Measurements from ENCODE around the gene SNN.

Gene SNN

GRCh38 chr16:11668623-11669379 is 546 bp downstream of the SNN start:
- peak; percentile 60 for DNase-seq

- peak; percentile 45 for DNase-seq
These were observed 1.3 kb downstream of the SNN start for GRCh38 chr16:11669380-11670146.

GRCh38 chr16:11670171-11671131 is 2.2 kb downstream of the SNN start:
- no peak for DNase-seq

GRCh38 chr16:11671271-11671670 is 3.0 kb downstream of the SNN start:
- no peak for DNase-seq

GRCh38 chr16:11671676-11672075 is 3.4 kb downstream of the SNN start:
- DNase-seq = no peak

GRCh38 chr16:11672206-11673090 is 4.2 kb downstream of the SNN start:
- no peak for DNase-seq

- no peak for DNase-seq
These were observed 5.1 kb downstream of the SNN start for GRCh38 chr16:11673091-11674000.

GRCh38 chr16:11674001-11674817 is 6.0 kb downstream of the SNN start:
- no peak for DNase-seq

GRCh38 chr16:11674818-11675560 is 6.7 kb downstream of the SNN start:
- DNase-seq = no peak

- DNase-seq = no peak
These were observed 7.6 kb downstream of the SNN start for GRCh38 chr16:11675561-11676511.

- DNase-seq = no peak
These were observed 8.5 kb downstream of the SNN start for GRCh38 chr16:11676799-11677198.

GRCh38 chr16:11677451-11677951 is 9.2 kb downstream of the SNN start:
- no peak for DNase-seq

GRCh38 chr16:11677959-11678881 is 10.0 kb downstream of the SNN start:
- no peak for DNase-seq

- DNase-seq = no peak
These were observed 11.0 kb downstream of the SNN start for GRCh38 chr16:11679250-11679649.

- DNase-seq = no peak
These were observed 12.0 kb downstream of the SNN start for GRCh38 chr16:11679941-11680911.

All from eye (tissue), 1 donor.